ENCODE measurements around the gene NSMCE1.

NSMCE1 gene

DNA sequence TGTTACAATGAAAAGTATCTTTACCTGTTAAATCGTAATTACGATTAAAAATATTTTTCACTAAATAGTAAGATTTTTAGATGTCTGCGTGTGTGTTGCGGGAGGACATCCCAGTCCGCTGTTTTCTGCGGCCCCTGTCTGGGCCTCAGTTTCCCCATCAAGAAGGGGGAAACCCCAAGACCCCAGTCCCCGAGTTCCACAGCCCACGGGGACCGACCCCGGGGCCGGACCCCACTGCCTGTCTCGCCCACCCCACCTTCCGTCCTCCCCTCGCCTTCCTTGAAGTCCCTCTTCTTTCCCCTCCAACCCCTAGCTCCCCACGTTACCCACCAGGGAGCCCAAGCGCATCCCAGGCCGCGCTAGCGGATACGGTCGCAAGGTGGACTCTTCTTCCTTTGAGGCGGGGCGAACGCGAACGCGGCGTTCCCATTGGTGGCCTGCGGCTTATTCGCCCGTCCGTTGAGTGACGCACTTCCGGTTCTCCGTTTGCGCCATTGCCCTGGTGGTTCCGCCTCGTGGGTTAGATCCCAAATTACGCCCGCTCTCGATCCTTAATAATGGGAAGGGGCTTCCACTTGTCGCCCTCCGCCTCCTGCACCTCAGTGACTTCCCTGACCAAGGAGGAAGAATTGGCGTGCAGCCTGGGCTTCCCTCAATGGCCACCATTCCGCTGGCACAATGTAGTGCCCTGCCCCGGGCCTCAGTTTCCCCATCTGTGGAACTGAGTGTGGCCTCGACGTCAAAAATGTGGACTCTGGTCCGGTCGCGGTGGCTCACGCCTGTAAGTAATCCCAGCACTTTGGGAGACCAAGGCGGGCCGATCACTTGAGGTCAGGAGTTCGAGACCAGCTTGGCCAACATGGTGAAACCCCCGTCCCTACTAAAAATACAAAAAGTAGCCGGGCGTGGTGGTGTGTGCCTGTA is at the start of gene NSMCE1:
NSMCE1 (minus strand) TSS at position 397 of the 924 bp plus-strand sequence. CDS start 11,202 bp downstream, outside the sequence.
- peak; percentile 95 for DNase-seq

DNA sequence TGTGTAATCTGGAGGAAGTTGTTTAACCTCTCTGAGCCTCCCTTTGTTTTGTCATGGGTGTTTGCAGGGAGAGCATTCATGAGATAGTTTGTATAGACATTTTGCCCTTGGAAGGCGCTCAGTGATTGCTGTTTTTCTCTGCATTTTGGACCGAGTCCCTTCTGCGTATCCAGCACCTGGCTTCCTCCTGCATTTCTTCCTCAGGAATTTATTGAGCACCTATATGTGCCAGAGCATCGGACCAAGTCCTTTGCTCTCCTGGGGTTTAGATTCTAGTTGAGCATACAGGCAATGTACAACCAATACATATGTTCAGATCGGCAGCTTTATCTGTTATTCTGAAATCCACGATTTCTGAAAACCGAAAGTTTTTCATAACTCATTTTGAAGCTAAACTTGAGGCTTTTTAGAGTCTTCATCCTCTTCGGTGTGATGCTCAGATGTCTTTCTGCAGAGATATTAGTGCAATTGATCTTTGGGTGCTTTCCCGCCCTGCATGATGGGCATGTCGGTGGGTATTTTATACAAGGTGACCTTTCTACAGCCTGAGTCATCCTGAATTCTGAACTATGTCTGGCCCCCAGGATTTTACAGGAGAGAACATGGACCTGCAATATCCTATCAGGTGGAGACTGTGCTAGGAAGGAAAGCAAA is 49.3 kb upstream of the NSMCE1 start:
- no peak for DNase-seq

DNA sequence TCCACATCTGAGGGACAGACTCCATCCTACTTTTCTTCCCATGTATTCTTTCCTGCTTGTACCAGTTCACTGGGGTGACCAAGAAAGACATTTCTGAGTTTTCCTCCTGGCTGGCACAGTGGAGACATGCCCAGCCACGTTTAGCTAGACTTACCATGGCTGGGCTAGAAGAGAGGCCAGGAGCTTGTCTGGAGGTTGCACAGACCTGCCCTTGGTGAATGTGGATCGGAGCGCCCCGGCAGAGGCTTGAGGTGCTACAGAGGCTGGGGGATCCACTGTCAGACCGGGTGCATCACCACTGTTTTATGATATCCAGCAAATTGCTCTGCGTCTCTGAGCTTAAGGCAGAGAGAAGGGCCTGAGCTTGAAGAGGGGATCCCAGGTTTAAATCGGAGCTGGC is 48.7 kb upstream of the NSMCE1 start:
- DNase-seq, result no peak

GRCh38 chr16:27316038-27316680 is 47.6 kb upstream of the NSMCE1 start:
- DNase-seq, result no peak

DNA sequence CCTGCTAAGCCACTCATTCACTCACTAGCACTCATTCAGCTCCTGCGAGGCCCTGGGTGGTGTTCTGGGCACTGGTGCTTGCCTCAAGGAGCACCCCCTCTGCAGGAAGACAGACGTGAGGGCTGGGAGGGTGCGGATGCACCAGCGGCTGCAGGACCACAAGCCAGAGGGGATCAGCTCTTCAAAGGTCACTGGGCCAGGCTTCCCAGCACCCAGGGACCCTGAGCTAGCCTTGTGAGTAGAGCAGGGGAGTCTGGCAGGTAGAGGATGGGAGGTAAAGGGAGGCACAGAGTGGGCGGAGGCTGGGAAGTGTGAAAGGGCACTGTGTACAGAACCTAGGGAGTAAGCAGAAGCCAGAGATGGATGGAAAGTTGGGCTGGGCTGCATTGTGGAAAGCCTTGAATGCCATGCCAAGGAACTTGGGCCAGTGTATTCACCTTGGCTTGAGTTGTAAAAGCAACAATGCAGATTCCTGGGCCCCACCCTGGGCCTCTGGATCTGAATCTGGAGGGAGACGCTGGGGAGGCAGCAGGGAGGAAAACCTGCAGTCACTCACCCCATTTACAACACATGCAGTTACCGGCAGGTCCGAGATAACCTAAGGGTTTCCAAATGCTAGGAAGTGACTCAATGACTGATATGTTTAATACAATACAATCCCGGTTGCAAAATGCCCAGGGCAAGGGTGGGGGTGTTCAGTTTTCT is 46.9 kb upstream of the NSMCE1 start:
- DNase-seq, result no peak

- no peak for DNase-seq
Observed at GRCh38 chr16:27314986-27315332, 46.4 kb upstream of the NSMCE1 start.

- DNase-seq, result no peak
Observed at GRCh38 chr16:27314161-27314723, 45.7 kb upstream of the NSMCE1 start.

DNA sequence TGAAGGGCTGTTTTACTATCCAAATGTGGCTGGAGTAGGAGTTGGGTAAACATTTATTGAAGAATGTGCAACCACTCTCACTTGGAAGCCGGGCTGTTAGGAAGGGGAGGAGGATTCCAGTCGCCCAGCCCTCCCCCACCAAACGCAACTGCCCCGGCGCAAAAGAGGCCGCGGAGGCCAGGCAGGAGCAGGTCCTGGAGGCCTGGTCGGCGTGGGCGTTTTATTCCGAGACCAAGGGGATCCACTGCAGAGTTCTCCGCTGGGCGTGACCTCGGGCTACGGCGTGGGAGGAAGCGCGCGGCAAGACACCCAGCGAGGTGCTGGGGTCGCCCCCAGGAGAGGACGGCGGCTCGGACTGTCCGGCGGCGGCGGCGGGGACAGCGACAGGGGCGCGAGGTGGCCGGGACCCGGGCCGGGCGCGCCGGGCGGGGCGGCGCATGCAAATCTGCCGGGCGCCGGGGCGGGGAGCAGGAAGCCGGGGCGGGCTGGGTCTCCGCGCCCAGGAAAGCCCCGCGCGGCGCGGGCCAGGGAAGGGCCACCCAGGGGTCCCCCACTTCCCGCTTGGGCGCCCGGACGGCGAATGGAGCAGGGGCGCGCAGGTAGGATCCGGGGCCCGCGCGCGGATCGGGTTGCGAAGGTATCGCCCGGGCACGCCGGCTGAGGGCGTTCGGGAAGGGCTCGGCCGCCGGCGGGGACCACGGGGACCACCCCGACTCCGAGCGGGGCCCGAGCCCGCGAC is 45.0 kb upstream of the NSMCE1 start, which contains the start of gene IL4R:
IL4R (plus strand) TSS at position 553 of the 739 bp plus-strand sequence. CDS start 26,230 bp downstream, outside the sequence.
- peak; percentile 30 for DNase-seq

DNA sequence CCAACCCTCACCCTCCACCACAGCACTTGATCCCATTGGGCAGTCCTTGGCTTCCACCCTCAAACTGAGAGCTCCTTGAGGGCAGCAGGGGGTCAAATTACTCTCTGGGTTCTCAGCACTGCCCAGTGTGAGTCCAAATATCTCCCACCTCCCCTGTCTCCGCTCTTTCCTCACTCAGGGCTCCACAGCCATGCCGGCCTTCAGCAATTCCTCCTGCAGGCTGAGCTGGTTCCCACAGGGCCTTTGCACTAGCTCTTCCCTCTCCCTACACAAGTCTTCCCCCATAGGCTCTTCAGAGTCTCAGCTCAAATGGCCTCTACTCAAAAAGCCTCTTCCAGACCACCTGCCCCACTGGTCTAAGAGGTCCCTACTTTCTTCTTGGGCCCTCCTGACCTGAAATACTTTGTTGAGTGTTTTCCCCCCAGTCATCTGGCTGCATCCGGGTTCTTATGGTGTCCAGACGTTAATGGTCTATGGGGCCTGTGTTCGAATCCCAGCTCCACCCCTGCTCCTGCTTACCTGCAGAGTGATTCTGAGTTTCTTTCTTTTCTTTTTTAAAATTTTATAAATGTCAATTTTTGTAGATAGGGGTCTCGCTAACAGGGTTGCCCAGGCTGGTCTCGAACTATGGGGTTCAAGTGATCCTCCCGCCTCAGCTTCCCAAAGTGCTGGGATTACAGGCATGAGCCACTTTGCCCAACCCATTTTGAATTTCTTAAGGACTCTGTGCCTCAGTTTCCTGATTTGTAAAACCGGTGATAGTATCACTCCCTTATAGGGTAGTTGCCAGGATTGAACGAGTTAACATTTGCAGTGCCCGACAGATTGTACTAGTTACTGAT is 44.2 kb upstream of the NSMCE1 start:
- DNase-seq, result no peak

DNA sequence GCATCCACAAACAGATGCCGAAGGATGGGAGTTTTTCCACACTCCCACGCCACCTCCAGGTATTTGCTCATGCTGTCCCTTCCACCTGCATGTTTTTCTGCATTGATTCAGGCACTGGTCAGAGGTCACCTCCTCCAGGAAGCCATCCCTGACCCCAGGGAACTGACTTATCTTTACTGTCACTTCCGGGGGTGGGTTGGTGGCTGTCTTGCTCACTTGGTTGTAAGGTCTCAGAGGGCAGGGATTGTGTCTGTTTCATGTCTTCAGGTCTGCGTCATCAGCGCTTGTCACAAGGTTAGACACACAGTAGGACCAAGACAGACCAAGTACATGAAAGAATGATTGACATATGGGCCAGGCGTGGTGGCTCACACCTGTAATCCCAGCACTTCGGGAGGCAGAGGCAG is 43.3 kb upstream of the NSMCE1 start:
- DNase-seq, result no peak

DNA sequence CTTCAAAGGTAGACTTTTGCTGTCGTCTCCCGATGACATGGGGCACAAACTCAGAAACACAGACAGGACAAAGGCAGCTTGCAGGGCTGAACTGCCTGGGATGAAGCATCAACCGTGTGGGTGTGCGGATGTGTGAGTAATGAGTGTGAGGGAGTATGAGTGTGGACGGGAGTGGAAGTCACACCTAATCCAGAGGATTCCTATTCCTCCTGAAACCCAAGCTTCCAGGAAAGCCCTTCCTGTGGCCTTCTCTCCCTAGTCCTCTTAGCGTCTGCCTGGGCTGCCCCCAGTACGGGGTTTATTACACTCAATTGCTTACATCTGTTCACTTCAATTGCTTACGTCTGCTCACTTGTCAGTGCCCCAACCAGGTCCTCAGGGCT is 42.9 kb upstream of the NSMCE1 start:
- DNase-seq, result no peak

DNA sequence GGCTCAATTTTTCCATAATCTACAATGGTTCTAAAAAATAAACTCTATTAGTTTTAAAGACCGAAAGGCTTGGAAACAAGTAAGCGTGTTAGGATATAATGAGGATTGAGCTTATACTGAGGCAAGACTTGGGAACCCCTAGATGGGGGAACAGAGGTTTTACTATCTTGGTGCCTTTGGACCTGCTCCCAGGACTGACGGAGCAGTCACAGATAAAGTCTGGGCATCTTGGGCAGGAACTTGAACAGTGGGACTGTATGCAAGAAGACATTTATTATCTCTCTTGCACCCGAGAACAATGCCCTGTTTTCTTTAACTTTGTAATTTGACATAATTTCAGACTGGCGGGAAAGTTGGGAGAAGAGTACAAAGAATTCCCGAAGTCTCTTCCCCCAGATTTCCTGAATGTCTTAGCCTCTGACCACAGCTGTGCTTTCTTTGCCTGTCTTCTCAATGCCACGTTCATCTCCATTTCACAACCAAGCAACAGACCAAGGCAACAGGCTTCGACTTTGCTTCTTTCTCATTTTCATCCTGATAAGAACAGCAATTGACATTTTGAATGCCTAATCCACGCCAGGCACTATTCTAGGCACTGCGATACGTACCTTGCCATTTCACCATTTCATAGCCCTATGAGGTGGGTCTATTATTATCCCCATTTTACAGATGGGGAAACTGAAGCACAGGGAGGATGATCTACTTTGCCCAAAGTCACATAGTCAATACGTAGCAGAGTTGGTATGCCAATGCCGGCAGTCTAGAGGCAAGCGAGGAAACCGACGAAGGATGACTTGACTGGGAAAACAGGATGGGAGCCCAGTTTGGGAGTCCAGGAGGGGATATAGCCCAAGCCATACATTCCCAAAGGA is 42.2 kb upstream of the NSMCE1 start:
- DNase-seq, result no peak

GRCh38 chr16:27308792-27309191 is 40.2 kb upstream of the NSMCE1 start:
- DNase-seq, result no peak

- DNase-seq, result no peak
Observed at GRCh38 chr16:27305839-27306442, 37.4 kb upstream of the NSMCE1 start.

- DNase-seq, result no peak
Observed at GRCh38 chr16:27304881-27305745, 36.5 kb upstream of the NSMCE1 start.

GRCh38 chr16:27304102-27304501 is 35.5 kb upstream of the NSMCE1 start:
- DNase-seq, result no peak

DNA sequence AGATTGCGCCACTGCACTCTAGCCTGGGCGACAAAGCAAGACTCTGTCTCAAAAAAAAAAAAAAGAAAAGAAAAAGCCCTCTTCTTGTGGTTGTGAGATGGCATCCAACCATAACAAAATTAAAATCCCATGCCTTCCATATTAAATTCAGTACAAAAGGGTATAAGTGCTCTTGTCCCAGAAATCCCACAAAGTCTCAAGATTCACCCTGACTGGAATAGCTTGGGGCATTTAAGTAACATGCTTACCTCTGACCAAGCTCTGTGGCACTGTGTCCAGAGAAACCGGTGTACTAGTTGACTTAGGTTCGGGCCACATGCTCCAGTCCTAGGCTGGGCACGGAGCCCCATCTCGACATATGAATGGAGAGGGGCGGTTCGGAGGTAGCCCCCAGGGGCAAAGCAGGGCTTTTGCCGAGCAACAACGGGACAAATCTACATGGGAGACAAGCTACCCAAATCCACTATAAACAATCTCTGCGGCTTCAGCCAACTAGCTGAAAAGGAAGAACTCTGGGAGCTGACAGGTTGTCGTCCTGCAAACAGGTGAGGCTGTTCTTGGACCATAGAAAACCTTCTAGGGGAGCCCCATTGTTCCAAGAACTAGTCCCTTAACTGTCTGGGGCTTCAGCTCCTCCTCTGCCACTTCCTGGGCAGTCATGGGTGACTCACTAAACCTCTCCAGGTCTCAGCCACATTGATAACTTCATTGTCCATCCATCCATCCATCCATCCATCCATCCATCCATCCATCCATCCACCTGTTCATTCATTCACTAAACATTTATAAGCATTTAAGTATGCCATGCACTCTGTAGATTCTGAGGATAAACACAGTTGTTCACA is 34.9 kb upstream of the NSMCE1 start:
- no peak for DNase-seq

DNA sequence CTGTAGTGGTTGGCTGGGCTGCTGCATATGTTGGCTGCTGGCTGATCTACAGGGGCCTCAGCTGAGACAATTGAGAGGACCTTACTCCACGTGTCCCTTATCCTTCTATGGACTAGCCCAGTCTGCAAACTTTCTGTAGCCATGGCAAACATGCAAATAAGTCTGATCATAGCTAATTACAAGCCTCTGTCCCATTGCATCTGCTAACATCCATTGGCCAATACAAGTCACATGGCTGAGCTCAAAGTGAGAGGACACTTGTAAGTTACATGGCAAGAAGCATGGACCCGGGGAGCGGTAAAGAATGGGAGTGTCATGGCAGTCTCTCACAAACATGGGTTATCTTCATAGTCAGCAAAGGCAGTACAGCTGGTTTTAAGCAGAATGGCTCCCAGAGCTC is 33.6 kb upstream of the NSMCE1 start:
- DNase-seq, result no peak
